Tibial nerve (tissue), 4 donors: ENCODE results near the gene SNED1.

ENCODE experiments used
- CTCF ChIP-seq, 5 experiments: fragments of 200-600 bp in 3 of 5; fragments of 450-650 bp in 2 of 5; sonication (generic) in 3 of 5; IDR thresholded peaks; one replicate each; pipeline ENCODE4 v1.5.1; 2016 to 2019; ENCODE audit warnings: antibody characterized with exemption in 5 of 5, mild to moderate bottlenecking in 3 of 5, moderate library complexity in 2 of 5
- EP300 ChIP-seq, 2 donors: sonication (generic); formaldehyde crosslinking; IDR thresholded peaks; one replicate each; pipeline ENCODE4 v1.6.1; 2017; ENCODE audit warnings: antibody characterized with exemption in 2 of 2, mild to moderate bottlenecking in 1 of 2
- POLR2A ChIP-seq, 2 donors: fragments of 450-650 bp; IDR thresholded peaks; one replicate each; pipeline ENCODE4 v1.6.1; 2017; ENCODE audit warnings: antibody characterized with exemption in 2 of 2, mild to moderate bottlenecking in 2 of 2, moderate library complexity in 2 of 2

- no peak for TF ChIP-seq CTCF (IDR thresholded peaks at IDR 0.05)
- no peak for TF ChIP-seq POLR2A (IDR thresholded peaks at IDR 0.05)
- no peak for TF ChIP-seq EP300 (IDR thresholded peaks at IDR 0.05)
These were observed 127.2 kb downstream of the SNED1 start for GRCh38 chr2:241125626-241126025.
